Neural crest cell (in vitro differentiated cells): ENCODE results near the gene METTL22. TPM values are rescaled to one million over a fixed set of nuclear protein-coding genes. Genes with fewer than 3 reads are reported as not detected.
A peak's percentile ranks its signal among the peaks of the same experiment; 100 is the strongest.

Experiments
- DNase-seq: peaks from one replicate; pipeline ENCODE4 v3.0.0; 2021; ENCODE audit warnings: low read depth, mixed read lengths, low spot score
- H3K27ac Mint-ChIP-seq: one replicate; pipeline ENCODE4 v1.8.0; 2021; ENCODE audit warnings: mild to moderate bottlenecking, mixed read lengths; ENCODE audit not compliant: unreplicated experiment
- H3K27me3 Mint-ChIP-seq: 2 replicates; pipeline ENCODE4 v1.8.0; 2021; ENCODE audit warnings: low read depth, mild to moderate bottlenecking, mixed read lengths
- H3K36me3 Mint-ChIP-seq: 2 replicates; pipeline ENCODE4 v1.8.0; 2021; ENCODE audit warnings: low read depth, mild to moderate bottlenecking, mixed read lengths
- H3K4me1 Mint-ChIP-seq: 2 replicates; pipeline ENCODE4 v1.8.0; 2021; ENCODE audit warnings: mixed read lengths
- H3K4me3 Mint-ChIP-seq: one replicate; pipeline ENCODE4 v1.8.0; 2021; ENCODE audit warnings: mild to moderate bottlenecking, mixed read lengths
- H3K9me3 Mint-ChIP-seq: 2 replicates; pipeline ENCODE4 v1.8.0; 2021; ENCODE audit warnings: mixed read lengths
- CTCF ChIP-seq: fragments of 200-600 bp; sonication (generic); conservative IDR thresholded peaks from 2 replicates; pipeline ENCODE4 v1.5.0; 2021; ENCODE audit warnings: antibody characterized with exemption, mild to moderate bottlenecking
- total RNA-seq: library from RNA; stranded (reverse); gene quantifications from 2 replicates; pipeline ENCODE4 v1.2.1, GENCODE V29; 2021

The METTL22 gene
- total RNA-seq, 1 donor from 2014 or later: 52.0 TPM

- no peak for TF ChIP-seq CTCF
- Mint-ChIP-seq H3K4me1 (peaks cover 41% of the 10 kb centered on the region), H3K9me3 (peaks cover 11% of the 10 kb centered on the region), H3K4me3 (no peak overlapping the region), H3K36me3 (peaks cover 19% of the 10 kb centered on the region), H3K27me3 (no peaks in the 10 kb centered on the region), H3K27ac (no peak overlapping the region)
- no peak for DNase-seq
Measured at GRCh38 chr16:8686879-8687278, 65.4 kb downstream of the METTL22 start.

GRCh38 chr16:8689686-8690085 lies 68.2 kb downstream of the METTL22 start:
- Mint-ChIP-seq H3K36me3 (peaks cover 17% of the 10 kb centered on the region), H3K27ac (no peak overlapping the region), H3K4me1 (peaks cover 24% of the 10 kb centered on the region), H3K4me3 (no peak overlapping the region), H3K9me3 (peaks cover 11% of the 10 kb centered on the region), H3K27me3 (no peaks in the 10 kb centered on the region)
- no peak for DNase-seq
- no peak for TF ChIP-seq CTCF

GRCh38 chr16:8691728-8692127 lies 70.2 kb downstream of the METTL22 start:
- TF ChIP-seq CTCF: no peak
- no peak overlapping the region for H3K4me3 Mint-ChIP-seq
- no peak overlapping the region for H3K27ac Mint-ChIP-seq
- H3K4me1 Mint-ChIP-seq: peaks cover 10% of the 10 kb centered on the region
- no peaks in the 10 kb centered on the region for H3K27me3 Mint-ChIP-seq
- peaks cover 16% of the 10 kb centered on the region for H3K36me3 Mint-ChIP-seq
- DNase-seq: no peak
- peaks cover 11% of the 10 kb centered on the region for H3K9me3 Mint-ChIP-seq

- TF ChIP-seq CTCF: no peak
- Mint-ChIP-seq H3K4me3 (no peak overlapping the region), H3K9me3 (peaks cover 4% of the 10 kb centered on the region), H3K27me3 (no peaks in the 10 kb centered on the region), H3K4me1 (peaks cover 13% of the 10 kb centered on the region), H3K27ac (no peak overlapping the region), H3K36me3 (peaks cover 7% of the 10 kb centered on the region)
- no peak for DNase-seq
Measured at GRCh38 chr16:8694795-8695728, 73.6 kb downstream of the METTL22 start.

- H3K27me3 Mint-ChIP-seq: no peaks in the 10 kb centered on the region
Measured at GRCh38 chr16:8696880-8697279, 75.4 kb downstream of the METTL22 start.

More at GRCh38 chr16:8696880-8697279, 75.4 kb downstream of the METTL22 start:
- H3K9me3 Mint-ChIP-seq: no peaks in the 10 kb centered on the region
- no peak for TF ChIP-seq CTCF
- DNase-seq: no peak
- no peak overlapping the region for H3K4me3 Mint-ChIP-seq
- H3K27ac Mint-ChIP-seq: peak overlapping the region; percentile 67
- H3K36me3 Mint-ChIP-seq: no peaks in the 10 kb centered on the region
- H3K4me1 Mint-ChIP-seq: peaks cover 13% of the 10 kb centered on the region
